CD1c-positive myeloid dendritic cell (primary cell): ENCODE measurements around the gene ZNF106.
A peak's percentile ranks its signal among the peaks of the same experiment; 100 is the strongest.

Experiments
- DNase-seq: peaks from one replicate; pipeline ENCODE4 v3.0.0-alpha.2; 2016; ENCODE audit errors: extremely low spot score

Gene ZNF106

GRCh38 chr15:42367041-42367440 is 123.9 kb downstream of the ZNF106 start:
- DNase-seq = peak; percentile 78

GRCh38 chr15:42365921-42366550 is 124.9 kb downstream of the ZNF106 start:
- peak; percentile 17 for DNase-seq

GRCh38 chr15:42364529-42364928 is 126.4 kb downstream of the ZNF106 start:
- DNase-seq = no peak

GRCh38 chr15:42363942-42364341 is 127.0 kb downstream of the ZNF106 start:
- DNase-seq = no peak

GRCh38 chr15:42363487-42363886 is 127.5 kb downstream of the ZNF106 start:
- DNase-seq = no peak
